ENCODE results near the gene MSMO1.

GRCh38 chr4:165335163-165335703, 7.8 kb downstream of the MSMO1 start:
- TF ChIP-seq CTCF (IDR thresholded peaks at IDR 0.05) (no peak), POLR2A (IDR thresholded peaks at IDR 0.05) (no peak)
